Suprapubic skin (tissue), 4 donors: ENCODE measurements around the gene MEIS1. TPM values are rescaled to one million over a fixed set of nuclear protein-coding genes. Genes with fewer than 3 reads are reported as not detected.
A peak's percentile ranks its signal among the peaks of the same experiment; 100 is the strongest.

Experiments
- DNase-seq, 2 donors: peaks; one replicate each; pipeline ENCODE4 v3.0.0-alpha.2; 2019; ENCODE audit warnings: low spot score in 2 of 2
- H3K27ac ChIP-seq: fragments of 200-600 bp; sonication (generic); one replicate; pipeline ENCODE4 v1.5.1; 2019
- H3K27me3 ChIP-seq: fragments of 200-600 bp; sonication (generic); one replicate; pipeline ENCODE4 v1.5.1; 2019
- H3K36me3 ChIP-seq: fragments of 200-600 bp; sonication (generic); one replicate; pipeline ENCODE4 v1.5.1; 2019
- H3K4me1 ChIP-seq: fragments of 200-600 bp; sonication (generic); one replicate; pipeline ENCODE4 v1.5.1; 2019
- H3K4me3 ChIP-seq: fragments of 200-600 bp; sonication (generic); one replicate; pipeline ENCODE4 v1.5.1; 2019; ENCODE audit warnings: mild to moderate bottlenecking
- H3K9me3 ChIP-seq: fragments of 200-600 bp; sonication (generic); one replicate; pipeline ENCODE4 v1.5.1; 2019
- EP300 ChIP-seq: sonication (generic); formaldehyde crosslinking; IDR thresholded peaks from one replicate; pipeline ENCODE4 v1.6.1; 2017; ENCODE audit warnings: antibody characterized with exemption
- POLR2A ChIP-seq, 2 donors: fragments of 450-650 bp; IDR thresholded peaks; one replicate each; pipeline ENCODE4 v1.6.1; 2017; ENCODE audit warnings: antibody characterized with exemption in 2 of 2, mild to moderate bottlenecking in 2 of 2, moderate library complexity in 2 of 2
- POLR2AphosphoS5 ChIP-seq, 3 donors: sonication (generic); formaldehyde crosslinking; IDR thresholded peaks; one replicate each; pipeline ENCODE4 v1.6.1; 2017; ENCODE audit warnings: antibody characterized with exemption in 3 of 3
- WGBS: methylation state at CpG from one replicate; pipeline ENCODE4 v1.1.5; 2018; 5-methylcytosine and 5-hydroxymethylcytosine counted together
- total RNA-seq, 4 donors: library from RNA; depleted of rRNA; stranded (reverse); fragments of >200 nt; gene quantifications; one replicate each; pipeline ENCODE4 v1.1.0, GENCODE V29; 2016
- TF ChIP-seq, protein P1 (sequence below), 2 donors: fragments of 200-600 bp in 1 of 2; fragments of 450-650 bp in 1 of 2; sonication (generic) in 1 of 2; IDR thresholded peaks; one replicate each; pipeline ENCODE4 v1.5.1; 2016 to 2019; ENCODE audit warnings: antibody characterized with exemption in 2 of 2, mild to moderate bottlenecking in 1 of 2, moderate library complexity in 1 of 2

The MEIS1 gene
- total RNA-seq, 4 donors from 2014 or later: 12.7 to 28.0 (median 20.3) TPM

DNA sequence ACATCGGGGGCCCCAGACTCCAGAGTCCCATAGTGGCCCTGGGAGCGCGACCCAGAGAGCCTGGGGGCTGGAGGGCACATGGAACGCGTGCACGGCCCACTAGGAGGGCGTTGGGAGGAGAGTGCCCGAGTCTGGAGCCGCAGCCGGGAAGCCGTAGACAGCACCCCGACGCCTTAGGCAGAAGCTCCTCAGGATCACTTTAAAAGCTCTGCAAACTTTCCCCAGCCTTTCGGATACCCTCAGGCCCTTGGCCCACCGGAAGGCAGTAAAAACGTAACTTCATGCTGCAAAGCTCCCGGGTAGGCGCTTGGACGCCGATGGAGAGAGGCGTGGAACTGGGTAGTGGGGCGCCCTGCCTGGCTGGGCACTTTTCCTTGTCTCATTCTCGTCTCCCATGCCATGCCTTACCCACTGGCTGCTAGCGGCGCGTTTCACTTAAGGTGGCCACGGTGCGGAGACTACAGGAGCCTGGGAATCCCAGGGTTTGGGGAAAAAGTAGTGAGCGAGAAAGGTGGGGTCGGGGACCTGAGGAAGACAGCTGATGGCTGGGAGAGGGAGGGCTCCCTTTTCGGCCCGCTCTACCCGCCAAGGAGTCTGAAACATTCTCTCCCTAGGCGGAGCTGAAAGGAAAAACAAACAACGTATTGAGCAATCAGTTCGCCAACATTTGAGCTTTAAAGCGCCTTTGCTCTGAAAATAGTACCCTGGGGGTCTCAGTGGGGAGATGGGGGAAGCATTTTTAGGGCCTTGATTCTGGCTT is 141.8 kb downstream of the MEIS1 start:
- Histone ChIP-seq H3K4me1 (peaks cover 50% of the 10 kb centered on the region), H3K27me3 (peaks cover 61% of the 10 kb centered on the region), H3K4me3 (peak overlapping the region; percentile 58), H3K27ac (peak overlapping the region; percentile 65), H3K9me3 (no peaks in the 10 kb centered on the region), H3K36me3 (no peaks in the 10 kb centered on the region)
- peak in 1 of 2 donors; percentile 73 for DNase-seq
- TF ChIP-seq POLR2A (IDR thresholded peaks at IDR 0.05) (no peak), POLR2AphosphoS5 (IDR thresholded peaks at IDR 0.05) (no peak), EP300 (no peak)
- TF ChIP-seq, protein P1, sequence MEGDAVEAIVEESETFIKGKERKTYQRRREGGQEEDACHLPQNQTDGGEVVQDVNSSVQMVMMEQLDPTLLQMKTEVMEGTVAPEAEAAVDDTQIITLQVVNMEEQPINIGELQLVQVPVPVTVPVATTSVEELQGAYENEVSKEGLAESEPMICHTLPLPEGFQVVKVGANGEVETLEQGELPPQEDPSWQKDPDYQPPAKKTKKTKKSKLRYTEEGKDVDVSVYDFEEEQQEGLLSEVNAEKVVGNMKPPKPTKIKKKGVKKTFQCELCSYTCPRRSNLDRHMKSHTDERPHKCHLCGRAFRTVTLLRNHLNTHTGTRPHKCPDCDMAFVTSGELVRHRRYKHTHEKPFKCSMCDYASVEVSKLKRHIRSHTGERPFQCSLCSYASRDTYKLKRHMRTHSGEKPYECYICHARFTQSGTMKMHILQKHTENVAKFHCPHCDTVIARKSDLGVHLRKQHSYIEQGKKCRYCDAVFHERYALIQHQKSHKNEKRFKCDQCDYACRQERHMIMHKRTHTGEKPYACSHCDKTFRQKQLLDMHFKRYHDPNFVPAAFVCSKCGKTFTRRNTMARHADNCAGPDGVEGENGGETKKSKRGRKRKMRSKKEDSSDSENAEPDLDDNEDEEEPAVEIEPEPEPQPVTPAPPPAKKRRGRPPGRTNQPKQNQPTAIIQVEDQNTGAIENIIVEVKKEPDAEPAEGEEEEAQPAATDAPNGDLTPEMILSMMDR (IDR thresholded peaks at IDR 0.05): no peak
- 2% methylated on average over 28 of the region's 37 CpGs for WGBS

DNA sequence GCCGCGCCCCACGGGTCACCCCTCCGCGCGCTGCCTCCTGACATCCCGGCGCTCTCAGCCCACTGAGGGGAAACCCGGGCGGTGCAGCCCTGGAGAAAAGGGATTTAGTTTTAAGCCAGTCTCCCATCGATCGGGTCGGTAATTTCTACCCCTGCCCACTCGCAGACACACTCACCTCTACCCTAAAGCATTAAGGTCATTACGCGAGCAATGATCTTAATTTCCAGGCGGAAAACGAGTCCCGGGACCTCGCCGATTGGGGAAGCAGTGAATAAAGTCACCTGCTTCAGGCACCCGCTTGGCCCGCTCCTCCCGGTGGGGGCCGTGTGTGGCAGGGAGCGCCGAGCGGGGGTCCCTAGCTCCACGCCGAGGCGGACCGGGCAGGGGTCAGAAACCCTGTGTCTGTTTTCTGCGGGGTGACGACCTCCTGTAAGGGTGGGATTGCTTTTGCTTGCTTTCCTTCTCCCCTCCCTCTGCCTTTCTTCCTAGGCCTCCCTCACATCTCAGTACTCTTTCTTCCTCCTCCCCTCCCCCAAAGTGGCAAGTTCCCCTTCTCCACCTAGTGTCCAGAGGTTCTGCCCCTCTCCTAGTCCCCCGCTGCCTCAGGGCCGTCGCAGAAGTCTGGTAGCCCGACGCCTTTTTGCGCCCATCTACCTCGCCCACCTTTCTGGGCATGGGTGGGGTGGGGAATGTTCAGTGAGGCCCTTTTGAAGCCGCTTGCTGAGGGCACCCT is 142.6 kb downstream of the MEIS1 start:
- H3K4me3 ChIP-seq: peak overlapping the region; percentile 58
- H3K27ac ChIP-seq: peak overlapping the region; percentile 65
- WGBS: 11% methylated on average over 27 of the region's 42 CpGs
- H3K4me1 ChIP-seq: peaks cover 57% of the 10 kb centered on the region
- peaks cover 68% of the 10 kb centered on the region for H3K27me3 ChIP-seq
- H3K9me3 ChIP-seq: no peaks in the 10 kb centered on the region
- no peaks in the 10 kb centered on the region for H3K36me3 ChIP-seq
- DNase-seq: no peak
- TF ChIP-seq EP300 (no peak), POLR2A (IDR thresholded peaks at IDR 0.05) (no peak), POLR2AphosphoS5 (IDR thresholded peaks at IDR 0.05) (no peak)
- TF ChIP-seq, protein P1 (IDR thresholded peaks at IDR 0.05): no peak

DNA sequence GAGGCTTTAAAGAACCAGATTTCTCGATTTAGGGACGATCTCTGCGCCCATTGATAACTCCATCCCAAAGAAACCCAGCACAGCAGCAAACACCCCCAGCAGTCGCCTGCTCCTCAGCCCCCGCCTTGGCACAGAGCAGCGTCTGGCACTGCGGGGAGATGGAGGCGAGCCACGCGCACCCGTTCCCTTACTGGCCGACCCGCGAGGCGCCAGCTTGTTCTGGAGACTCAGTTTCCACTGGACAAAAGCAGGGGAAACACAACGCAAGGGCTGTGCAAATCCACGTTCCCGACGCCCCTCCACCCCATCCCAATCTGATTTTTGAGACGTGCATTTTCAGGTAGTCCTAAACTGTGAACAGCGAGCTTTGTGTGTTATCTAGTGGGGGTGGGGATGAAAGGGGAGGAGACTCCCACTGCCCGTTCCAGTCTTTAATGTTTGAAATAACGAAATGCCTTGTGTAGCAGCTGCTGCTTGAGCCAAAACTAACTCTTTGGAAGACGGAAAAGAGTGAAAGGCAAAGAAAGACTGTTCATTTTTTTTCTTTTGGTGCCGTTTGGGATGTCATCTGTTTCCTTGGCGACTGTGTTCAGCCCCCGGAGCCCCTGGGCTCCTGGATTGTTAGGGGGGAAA is 143.2 kb downstream of the MEIS1 start:
- TF ChIP-seq, protein P1 (IDR thresholded peaks at IDR 0.05): no peak
- no peak for TF ChIP-seq POLR2A (IDR thresholded peaks at IDR 0.05)
- no peak for TF ChIP-seq POLR2AphosphoS5 (IDR thresholded peaks at IDR 0.05)
- no peak for TF ChIP-seq EP300
- DNase-seq: no peak
- H3K9me3 ChIP-seq: no peaks in the 10 kb centered on the region
- H3K4me1 ChIP-seq: peaks cover 57% of the 10 kb centered on the region
- peak overlapping the region; percentile 65 for H3K27ac ChIP-seq
- peak overlapping the region; percentile 58 for H3K4me3 ChIP-seq
- WGBS: 35% methylated on average over 24 of the region's 27 CpGs
- no peaks in the 10 kb centered on the region for H3K36me3 ChIP-seq
- peaks cover 75% of the 10 kb centered on the region for H3K27me3 ChIP-seq

DNA sequence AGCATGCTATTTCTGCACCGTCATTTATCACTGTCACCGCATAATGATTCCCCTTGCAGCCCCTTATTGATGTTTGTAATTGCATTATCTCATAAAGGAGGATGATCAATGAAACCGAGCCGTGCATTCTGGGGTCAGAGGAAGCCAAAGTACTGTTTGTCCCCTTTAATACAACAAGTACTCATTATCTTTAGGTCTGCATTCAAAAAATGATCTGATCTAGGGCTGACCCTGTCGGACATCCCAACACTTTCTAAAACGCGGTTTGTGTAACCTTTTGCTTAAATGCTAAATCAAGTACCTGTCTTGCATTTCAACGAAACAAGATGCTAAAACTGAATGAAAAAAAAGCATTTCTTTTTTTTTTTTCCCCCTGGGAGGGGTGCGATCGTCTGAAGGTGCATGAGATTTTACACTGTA is 143.8 kb downstream of the MEIS1 start:
- no peak for DNase-seq
- Histone ChIP-seq H3K4me1 (peaks cover 60% of the 10 kb centered on the region), H3K27ac (peak overlapping the region; percentile 65), H3K36me3 (no peaks in the 10 kb centered on the region), H3K27me3 (peaks cover 80% of the 10 kb centered on the region), H3K9me3 (no peaks in the 10 kb centered on the region), H3K4me3 (peak overlapping the region; percentile 58)
- TF ChIP-seq EP300 (no peak), POLR2A (IDR thresholded peaks at IDR 0.05) (no peak)
- WGBS: 57% methylated on average over 10 of the region's 10 CpGs

DNA sequence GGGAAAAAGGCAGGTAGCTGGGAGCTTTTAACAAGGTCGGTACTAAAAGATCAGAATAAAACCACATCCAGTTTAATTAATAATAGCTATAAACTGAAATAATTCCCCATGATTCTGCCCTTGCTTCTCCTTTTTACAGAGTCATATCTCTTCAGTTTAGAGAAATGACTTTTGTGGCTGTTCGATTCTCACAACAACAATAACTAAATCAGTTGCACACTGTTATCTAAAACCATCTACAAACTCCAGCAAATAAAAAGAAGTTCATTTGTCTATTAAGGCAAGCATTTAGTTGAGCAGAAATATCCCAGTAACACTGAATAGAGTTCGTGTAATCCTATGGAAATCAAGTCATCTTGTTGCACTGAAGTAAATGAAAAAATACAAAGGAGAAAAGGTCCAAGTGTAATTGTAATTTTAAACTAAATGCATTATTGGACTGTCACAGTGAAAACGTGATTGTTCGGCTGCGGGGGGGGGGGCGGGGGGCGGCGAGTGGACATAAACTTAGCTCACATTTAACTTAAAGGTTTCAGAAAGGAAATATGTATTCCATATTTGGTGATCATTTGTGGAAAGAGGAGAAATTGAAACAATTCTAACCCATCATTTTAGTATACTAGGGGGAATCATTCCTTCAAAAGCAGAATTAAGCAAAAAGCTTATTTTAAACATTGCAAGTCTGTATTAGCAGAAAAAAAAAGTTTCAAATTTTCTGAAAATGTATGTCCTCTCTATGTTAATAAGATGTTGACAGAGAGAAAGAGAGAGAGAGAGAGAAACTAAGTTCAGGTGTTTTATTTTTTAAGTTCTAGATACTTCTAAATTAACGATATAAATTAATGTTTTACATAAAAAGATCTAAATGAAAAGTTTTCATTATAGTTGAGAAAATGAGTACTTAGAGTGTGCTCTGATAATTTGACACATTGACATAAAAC is 144.5 kb downstream of the MEIS1 start:
- no peaks in the 10 kb centered on the region for H3K9me3 ChIP-seq
- H3K36me3 ChIP-seq: no peaks in the 10 kb centered on the region
- WGBS: 46% methylated on average over 10 of the region's 10 CpGs
- no peak overlapping the region for H3K4me3 ChIP-seq
- H3K27ac ChIP-seq: no peak overlapping the region
- DNase-seq: no peak
- peaks cover 58% of the 10 kb centered on the region for H3K4me1 ChIP-seq
- H3K27me3 ChIP-seq: peaks cover 86% of the 10 kb centered on the region
- TF ChIP-seq POLR2AphosphoS5 (IDR thresholded peaks at IDR 0.05) (no peak), EP300 (no peak), POLR2A (IDR thresholded peaks at IDR 0.05) (no peak)
- TF ChIP-seq, protein P1 (IDR thresholded peaks at IDR 0.05): no peak
